HG03442 (cell line): ENCODE data around the gene ANOS1.
"Not testable (repeated sequence)": the region's sequence is repeated elsewhere in the genome, so short reads cannot be mapped to it uniquely, and the experiment has no call there.

Experiments used
- ATAC-seq: cut with Tn5 transposase; IDR thresholded peaks from one replicate; pipeline ENCODE4 v1.9.1; 2021; ENCODE audit warnings: mild to moderate bottlenecking, moderate library complexity; ENCODE audit not compliant: unreplicated experiment

Gene ANOS1

DNA sequence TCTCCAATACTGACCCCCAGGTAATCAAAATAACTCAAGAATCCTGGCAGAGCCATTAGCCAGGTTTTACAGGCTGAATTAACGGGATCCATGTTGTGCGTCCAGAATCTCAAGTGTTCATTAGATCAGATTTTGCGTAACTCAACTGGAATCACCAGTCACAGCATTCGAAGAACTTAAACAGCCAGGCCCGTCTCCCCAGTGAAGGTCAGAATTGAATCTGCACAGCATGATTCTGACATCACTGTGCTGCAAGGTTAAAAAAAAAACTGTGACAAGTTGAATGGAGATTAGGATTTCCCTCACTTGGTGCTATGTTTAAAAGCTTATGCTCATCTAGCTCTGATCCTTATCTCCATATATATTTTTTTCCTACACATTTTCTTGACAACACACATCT, 96.1 kb downstream of the ANOS1 start:
- no peak for ATAC-seq

- no peak for ATAC-seq
Measured at GRCh38 chrX:8632924-8633323, 99.0 kb downstream of the ANOS1 start.

- no peak for ATAC-seq
Measured at GRCh38 chrX:8629871-8630270, 102.1 kb downstream of the ANOS1 start.

DNA sequence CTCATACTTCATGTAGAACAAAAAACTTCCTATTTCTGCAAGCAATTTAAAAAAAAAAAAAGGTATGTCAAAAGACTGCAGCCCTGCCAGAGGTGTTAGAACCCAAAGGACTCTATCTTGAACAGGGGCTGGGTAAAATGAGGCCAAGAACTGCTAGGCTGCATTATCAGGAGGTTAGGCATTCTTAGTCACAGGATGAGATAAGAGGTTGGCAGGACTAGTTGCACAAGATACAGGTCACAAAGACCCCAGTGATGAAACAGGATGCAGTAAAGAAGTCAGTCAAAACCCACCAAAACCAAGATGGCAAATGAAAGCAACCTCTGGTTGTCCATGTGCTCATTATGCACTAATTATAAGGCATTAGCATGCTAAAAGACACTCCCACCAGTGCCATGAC, 104.1 kb downstream of the ANOS1 start:
- no peak for ATAC-seq

DNA sequence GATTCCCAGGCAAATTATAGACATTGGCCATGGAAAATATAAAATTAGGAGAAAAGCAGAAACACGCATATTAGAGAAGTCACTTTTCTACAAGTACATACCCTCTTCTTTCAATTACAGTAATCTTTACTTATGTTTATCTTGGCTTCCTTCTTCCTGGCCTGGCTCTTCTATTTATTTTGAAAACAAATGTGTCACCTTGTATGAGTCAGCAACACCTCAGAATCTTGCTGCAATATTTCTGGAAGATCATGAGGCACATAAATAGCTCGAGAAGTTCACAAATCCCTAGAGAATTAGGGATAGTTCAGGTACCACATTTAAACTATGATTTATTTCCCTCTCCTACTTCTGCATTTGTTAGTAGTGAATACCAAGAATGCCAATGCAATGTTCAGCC, 124.6 kb downstream of the ANOS1 start:
- ATAC-seq, result no peak

GRCh38 chrX:8604131-8604530, 127.8 kb downstream of the ANOS1 start:
- no peak for ATAC-seq

GRCh38 chrX:8591501-8591900, 140.4 kb downstream of the ANOS1 start:
- ATAC-seq, result no peak

GRCh38 chrX:8586953-8587352, 145.0 kb downstream of the ANOS1 start:
- no peak for ATAC-seq

- ATAC-seq, result no peak
Measured at GRCh38 chrX:8579602-8580001, 152.3 kb downstream of the ANOS1 start.

- no peak for ATAC-seq
Measured at GRCh38 chrX:8576821-8577220, 155.1 kb downstream of the ANOS1 start.

DNA sequence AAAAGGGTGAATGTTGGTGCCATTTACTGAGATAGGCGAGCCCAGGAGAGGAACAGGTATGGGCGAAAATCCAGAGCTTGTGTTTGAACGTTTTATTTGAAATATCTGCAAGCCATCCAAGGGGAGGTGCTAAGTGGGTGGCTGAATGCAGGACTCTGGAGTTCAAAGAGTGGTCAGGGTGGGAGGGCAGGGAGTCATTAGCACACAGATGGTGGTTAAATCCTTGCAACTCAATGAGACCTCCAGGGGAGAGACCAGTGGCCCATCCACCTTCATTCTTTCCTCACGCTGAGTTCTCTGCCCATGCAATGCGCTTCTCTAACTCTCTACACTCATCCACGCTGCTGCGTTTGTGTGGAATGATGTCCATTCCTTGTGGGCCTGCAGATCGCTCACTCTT, 166.2 kb downstream of the ANOS1 start:
- ATAC-seq, result no peak

- no peak for ATAC-seq
Measured at GRCh38 chrX:8548446-8548845, 183.5 kb downstream of the ANOS1 start.

DNA sequence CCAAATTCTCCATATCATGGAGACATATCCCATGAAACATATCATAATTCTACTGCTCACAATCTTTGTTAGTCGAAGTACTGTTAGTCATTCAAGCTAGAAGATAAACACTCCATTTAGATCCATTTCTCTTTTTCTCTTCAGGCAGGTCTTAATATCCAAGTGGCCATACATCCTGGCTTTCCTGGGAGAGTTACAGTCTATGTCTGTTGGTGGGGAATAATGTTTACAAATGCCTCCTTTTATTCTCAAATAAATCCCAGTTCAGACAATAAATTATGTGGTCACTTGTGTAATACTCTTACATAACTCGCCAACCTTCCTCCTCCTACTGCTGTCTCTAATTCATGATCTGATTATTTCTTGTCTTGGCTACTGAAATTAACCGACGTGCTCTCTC, 185.2 kb downstream of the ANOS1 start:
- no peak for ATAC-seq

- no peak for ATAC-seq
Measured at GRCh38 chrX:8520791-8521190, 211.1 kb downstream of the ANOS1 start.

- no peak for ATAC-seq
Measured at GRCh38 chrX:8520178-8520577, 211.8 kb downstream of the ANOS1 start.

DNA sequence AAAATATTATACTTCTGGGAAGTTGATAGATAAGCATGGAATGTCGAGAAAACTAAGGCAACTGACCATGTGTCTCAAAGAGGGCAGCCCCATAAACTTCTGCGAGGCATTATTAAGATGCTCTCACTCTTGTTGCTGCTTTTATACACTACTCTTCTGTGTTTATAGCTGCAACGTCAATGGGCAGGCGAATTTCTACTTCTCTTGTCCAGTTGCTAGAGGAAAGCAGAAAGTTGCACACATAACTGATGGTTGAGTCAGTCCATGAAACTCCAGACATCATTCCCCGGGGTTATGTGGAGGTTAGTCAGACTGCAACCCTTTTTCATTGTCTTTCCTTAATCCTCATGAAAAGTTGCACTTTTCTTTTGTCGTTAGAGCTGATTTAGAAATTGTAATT, 227.5 kb downstream of the ANOS1 start:
- ATAC-seq, result no peak

- not testable (repeated sequence) for ATAC-seq
Measured at GRCh38 chrX:8502101-8502500, 229.8 kb downstream of the ANOS1 start.

- no peak for ATAC-seq
Measured at GRCh38 chrX:8500203-8500602, 231.7 kb downstream of the ANOS1 start.

DNA sequence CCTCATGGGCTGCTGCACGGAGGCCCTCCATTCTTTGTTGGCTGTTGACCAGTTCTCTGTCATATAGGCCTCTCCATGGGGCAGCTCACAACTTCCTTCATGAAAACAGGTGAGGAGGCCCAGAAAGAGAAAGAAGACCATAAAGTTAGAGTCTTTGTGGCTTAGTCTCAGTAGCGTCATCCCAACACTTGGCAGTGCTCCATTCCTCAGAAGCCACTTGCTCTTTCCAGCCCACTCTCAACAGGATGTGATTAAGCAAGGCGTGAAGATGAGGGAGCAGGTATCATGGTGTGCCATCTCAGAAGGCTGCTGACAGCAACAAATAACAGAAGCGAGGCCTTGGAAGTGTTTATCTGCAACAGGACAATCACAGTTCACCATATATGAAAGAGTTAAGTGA, 236.9 kb downstream of the ANOS1 start:
- ATAC-seq, result not testable (repeated sequence)

GRCh38 chrX:8484360-8484949, 247.5 kb downstream of the ANOS1 start:
- no peak for ATAC-seq
